Fibroblast of peridontal ligament (primary cell): ENCODE measurements around the gene INO80C.
"Not testable (repeated sequence)": the region's sequence is repeated elsewhere in the genome, so short reads cannot be mapped to it uniquely, and the experiment has no call there.

Source experiments
- DNase-seq: peaks from one replicate; pipeline ENCODE4 v3.0.0-alpha.2; 2010; ENCODE audit errors: extremely low read depth

Gene INO80C

GRCh38 chr18:35460736-35461161 lies 37.0 kb downstream of the INO80C start:
- DNase-seq = peak; percentile 65

- no peak for DNase-seq
These were observed 37.8 kb downstream of the INO80C start for GRCh38 chr18:35459997-35460396.

- DNase-seq = peak; percentile 44
These were observed 38.9 kb downstream of the INO80C start for GRCh38 chr18:35458677-35459441.

- no peak for DNase-seq
These were observed 39.5 kb downstream of the INO80C start for GRCh38 chr18:35458271-35458670.

GRCh38 chr18:35457140-35457704 lies 40.5 kb downstream of the INO80C start:
- no peak for DNase-seq

DNA sequence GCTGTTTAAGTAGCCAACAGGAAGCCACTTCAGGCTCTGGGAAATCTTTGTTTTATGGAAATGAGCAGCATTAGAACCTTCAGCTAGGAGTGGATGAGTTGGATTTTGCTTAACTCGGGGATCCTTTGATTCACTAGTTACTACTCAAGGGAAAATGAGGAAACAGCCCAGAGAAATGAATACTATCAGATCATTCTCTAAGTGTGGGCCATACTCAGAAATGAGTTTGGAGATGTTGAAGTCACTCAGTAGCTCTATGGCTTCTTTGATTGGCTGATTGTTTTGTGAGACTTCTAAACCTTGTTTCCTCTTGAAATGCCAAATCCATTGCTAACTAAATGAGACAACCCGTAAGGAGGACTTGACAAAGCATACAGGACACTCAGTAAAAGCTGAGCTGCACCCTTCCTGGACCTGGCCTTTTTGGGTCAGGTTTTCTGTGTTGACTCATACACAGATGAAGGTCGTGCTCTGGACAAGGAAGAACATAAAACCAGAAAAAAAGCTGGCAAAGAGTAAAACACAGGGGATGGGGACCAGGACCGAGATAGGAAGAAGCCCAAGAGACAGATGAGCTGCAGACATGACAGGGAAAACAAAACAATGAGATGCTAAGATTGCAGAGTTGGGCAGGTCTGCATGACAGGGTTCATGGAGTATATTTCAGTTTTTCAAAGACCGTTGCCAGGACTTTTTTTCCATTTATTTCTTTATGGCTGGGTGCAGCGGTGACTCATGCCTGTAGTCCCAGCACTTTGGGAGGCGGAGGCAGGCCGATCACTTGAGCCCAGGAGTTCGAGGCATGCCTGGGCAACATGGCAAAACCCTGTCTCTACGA lies 41.6 kb downstream of the INO80C start:
- no peak for DNase-seq

GRCh38 chr18:35454803-35455202 lies 43.0 kb downstream of the INO80C start:
- no peak for DNase-seq

- DNase-seq = not testable (repeated sequence)
These were observed 44.7 kb downstream of the INO80C start for GRCh38 chr18:35453065-35453464.

DNA sequence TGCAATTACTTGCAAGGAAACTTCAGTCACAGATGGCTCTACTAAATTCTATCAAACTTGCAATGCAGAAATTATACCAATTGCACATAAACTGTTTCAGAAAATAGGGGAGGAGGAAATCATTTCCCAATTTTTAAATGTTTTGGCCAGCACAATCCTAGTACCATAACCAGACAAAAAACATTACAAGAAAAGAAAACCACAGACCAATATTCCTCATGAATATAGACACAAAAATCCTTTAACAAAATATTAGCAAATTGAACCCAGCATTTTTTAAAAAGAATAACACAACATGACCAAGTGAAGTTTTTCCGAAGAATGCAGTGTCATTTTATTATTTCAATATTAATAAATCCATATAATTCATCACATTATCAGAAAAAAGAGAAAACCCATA lies 45.8 kb downstream of the INO80C start:
- DNase-seq = no peak

- DNase-seq = no peak
These were observed 46.7 kb downstream of the INO80C start for GRCh38 chr18:35451032-35451431.

GRCh38 chr18:35444636-35445035 lies 53.1 kb downstream of the INO80C start:
- no peak for DNase-seq

GRCh38 chr18:35443847-35444246 lies 53.9 kb downstream of the INO80C start:
- DNase-seq = no peak

DNA sequence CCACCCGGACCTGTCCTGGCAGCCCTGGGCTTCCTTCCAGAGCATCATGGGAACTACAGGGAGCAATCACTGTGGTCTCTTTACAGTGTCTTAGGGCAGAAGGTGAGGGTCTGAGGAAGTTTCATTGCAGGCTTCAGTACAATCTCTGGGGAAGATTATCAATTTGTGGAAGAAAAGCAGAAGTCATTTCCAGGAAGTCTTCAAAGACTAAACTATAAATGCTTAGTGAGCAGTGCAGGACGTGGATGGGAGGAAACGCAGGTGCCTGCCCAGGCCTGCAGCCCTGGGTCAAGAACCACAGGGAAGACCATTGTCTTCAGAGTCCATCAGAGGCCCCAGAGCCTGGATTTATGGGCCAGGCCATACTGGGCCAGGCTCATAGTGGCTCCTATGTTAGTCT lies 54.3 kb downstream of the INO80C start:
- DNase-seq = no peak

DNA sequence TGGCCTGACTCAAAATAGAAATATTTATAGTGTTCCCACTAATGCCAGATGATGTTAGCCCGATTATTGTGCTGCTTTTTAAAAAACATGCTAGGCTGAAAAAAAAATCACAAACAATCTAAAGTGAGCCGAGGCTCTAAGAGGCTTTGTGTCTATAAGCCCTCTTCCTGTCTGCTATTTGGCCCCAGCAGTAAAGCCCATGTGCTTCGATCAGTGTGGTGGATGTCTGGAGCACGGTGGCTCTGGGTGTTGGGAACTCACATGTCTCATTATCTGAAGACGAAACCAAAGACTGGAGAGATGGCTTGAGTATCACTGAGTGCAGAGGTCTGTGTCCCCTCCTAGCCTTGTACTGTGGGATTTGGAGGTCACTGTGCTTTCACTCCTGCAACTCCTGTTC lies 55.1 kb downstream of the INO80C start:
- no peak for DNase-seq

- DNase-seq = no peak
These were observed 55.7 kb downstream of the INO80C start for GRCh38 chr18:35441857-35442595.

DNA sequence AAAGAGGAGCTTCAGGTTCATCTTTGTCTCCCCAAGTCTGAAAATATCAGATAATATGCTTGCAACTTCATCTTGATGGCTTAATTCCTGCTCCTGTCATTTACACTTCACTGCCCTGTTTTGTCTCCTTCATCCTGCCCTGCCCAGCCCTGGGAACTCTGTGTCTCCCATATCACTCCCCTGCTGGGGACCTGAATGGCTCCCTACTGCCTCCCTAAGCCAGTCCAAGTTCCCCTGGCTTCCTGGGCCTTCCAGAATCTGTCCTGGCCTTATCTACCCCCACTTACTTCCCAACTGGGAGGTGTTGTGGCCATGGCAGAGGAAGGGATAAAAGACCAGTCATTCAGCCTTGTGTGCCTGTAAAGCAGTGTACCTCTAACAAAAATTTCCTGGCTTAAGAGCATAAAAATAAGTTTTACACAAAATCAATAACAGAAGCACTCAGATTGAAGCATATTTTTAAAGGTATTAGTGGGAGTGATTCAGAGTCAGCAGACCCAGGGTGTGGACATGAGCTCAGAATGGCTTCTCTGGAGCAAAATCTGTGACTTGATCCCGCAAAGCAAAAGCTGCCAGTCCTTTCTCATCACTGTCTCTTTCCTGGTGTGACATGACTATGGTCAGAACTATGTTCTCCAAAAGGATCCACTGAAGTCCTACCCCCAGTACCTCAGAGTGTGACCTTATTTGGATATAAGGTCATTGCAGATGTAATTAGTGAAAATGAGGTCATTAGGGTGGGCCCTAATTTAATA lies 59.1 kb downstream of the INO80C start:
- no peak for DNase-seq

DNA sequence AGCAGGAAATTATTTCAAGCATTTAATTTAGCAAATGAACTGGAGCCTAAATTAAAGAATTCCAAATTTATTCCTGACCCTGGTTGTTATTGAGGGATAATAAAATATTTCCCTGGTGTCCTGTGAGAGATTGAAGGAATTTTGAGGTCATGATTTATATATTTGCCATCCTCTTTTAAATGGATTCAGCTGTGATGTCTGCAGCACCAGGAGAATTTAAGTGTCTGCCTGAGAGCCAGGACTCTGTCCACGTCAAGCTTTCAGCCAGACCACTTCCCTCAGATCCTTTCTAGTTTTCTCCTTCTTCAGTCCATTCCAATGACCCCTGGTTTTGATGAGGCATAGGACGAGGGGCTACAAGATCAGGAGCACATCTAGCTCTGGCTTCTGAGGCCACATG lies 59.9 kb downstream of the INO80C start:
- no peak for DNase-seq

GRCh38 chr18:35436076-35436649 lies 61.6 kb downstream of the INO80C start:
- DNase-seq = peak; percentile 60

DNA sequence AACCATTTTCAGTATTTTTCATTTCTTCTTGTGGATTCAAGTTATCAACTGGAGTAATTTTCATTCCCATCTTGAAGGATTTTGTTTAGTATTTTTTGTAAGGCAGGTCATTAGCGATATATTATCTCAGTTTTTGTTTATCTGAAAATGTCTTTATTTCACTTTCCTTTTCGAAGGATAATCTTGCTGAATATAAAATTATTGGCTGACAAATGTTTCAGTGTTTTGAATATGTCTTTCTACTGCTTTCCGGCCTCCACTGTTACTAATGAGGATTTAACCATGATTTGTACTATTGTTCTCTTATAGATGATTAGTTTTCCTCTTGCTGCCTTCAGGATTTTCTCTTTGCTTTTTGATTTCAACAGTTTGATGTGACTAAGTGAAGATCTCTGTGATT lies 62.4 kb downstream of the INO80C start:
- no peak for DNase-seq

- peak; percentile 94 for DNase-seq
These were observed 65.2 kb downstream of the INO80C start for GRCh38 chr18:35432565-35433001.

DNA sequence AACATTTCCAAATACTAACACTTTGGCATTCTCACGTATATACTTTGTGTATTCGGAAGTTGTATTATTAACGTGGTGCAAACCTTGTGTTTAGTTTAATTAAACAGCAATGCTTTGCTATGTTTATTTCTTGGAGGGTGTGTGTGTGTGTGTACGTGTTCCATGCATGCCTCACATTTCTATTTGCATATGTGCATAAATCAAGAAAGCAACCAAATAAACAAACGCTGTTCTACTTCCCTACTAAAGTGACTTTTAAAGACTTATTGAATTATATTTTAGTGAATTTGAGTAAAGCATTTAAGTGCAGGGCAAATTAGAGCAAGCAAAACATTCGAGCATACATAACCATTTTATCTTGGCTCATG lies 66.4 kb downstream of the INO80C start:
- DNase-seq = no peak
